GM21786 (cell line): ENCODE results near the gene PINLYP.
"Not testable (repeated sequence)": the region's sequence is repeated elsewhere in the genome, so short reads cannot be mapped to it uniquely, and the experiment has no call there.

Experiments used
- ATAC-seq: cut with Tn5 transposase; IDR thresholded peaks from one replicate; pipeline ENCODE4 v1.9.1; 2021; ENCODE audit not compliant: unreplicated experiment

The PINLYP gene

GRCh38 chr19:43547926-43548325, 27.7 kb upstream of the PINLYP start:
- ATAC-seq: not testable (repeated sequence)

GRCh38 chr19:43548706-43549105, 26.9 kb upstream of the PINLYP start:
- no peak for ATAC-seq

- no peak for ATAC-seq
Observed at GRCh38 chr19:43551399-43552197, 24.0 kb upstream of the PINLYP start.

GRCh38 chr19:43552198-43552450, 23.5 kb upstream of the PINLYP start:
- ATAC-seq: no peak

- no peak for ATAC-seq
Observed at GRCh38 chr19:43552616-43553015, 23.0 kb upstream of the PINLYP start.

GRCh38 chr19:43553656-43554055, 21.9 kb upstream of the PINLYP start:
- no peak for ATAC-seq

- no peak for ATAC-seq
Observed at GRCh38 chr19:43554317-43554895, 21.2 kb upstream of the PINLYP start.

GRCh38 chr19:43555185-43555770, 20.3 kb upstream of the PINLYP start:
- ATAC-seq: no peak

GRCh38 chr19:43560687-43561086, 14.9 kb upstream of the PINLYP start:
- ATAC-seq: no peak

GRCh38 chr19:43561139-43561970, 14.2 kb upstream of the PINLYP start:
- no peak for ATAC-seq

GRCh38 chr19:43562226-43562697, 13.3 kb upstream of the PINLYP start:
- no peak for ATAC-seq

- ATAC-seq: no peak
Observed at GRCh38 chr19:43562698-43563241, 12.8 kb upstream of the PINLYP start.

- no peak for ATAC-seq
Observed at GRCh38 chr19:43563816-43564457, 11.7 kb upstream of the PINLYP start.

GRCh38 chr19:43564800-43565199, 10.8 kb upstream of the PINLYP start:
- ATAC-seq: no peak

GRCh38 chr19:43569657-43570056, 5.9 kb upstream of the PINLYP start:
- ATAC-seq: no peak

GRCh38 chr19:43570174-43570791, 5.3 kb upstream of the PINLYP start:
- no peak for ATAC-seq

- ATAC-seq: no peak
Observed at GRCh38 chr19:43572171-43572588, 3.4 kb upstream of the PINLYP start.

- ATAC-seq: no peak
Observed at GRCh38 chr19:43574424-43575155, 1.0 kb upstream of the PINLYP start.

GRCh38 chr19:43575955-43576878, 616 bp downstream of the PINLYP start:
- ATAC-seq: no peak
